Fibroblast of gingiva (primary cell): ENCODE data around the gene SLC2A6.
A peak's percentile ranks its signal among the peaks of the same experiment; 100 is the strongest.

Experiments used
- DNase-seq: peaks from one replicate; pipeline ENCODE4 v3.0.0-alpha.2; 2011; ENCODE audit warnings: low read depth

Gene SLC2A6

DNA sequence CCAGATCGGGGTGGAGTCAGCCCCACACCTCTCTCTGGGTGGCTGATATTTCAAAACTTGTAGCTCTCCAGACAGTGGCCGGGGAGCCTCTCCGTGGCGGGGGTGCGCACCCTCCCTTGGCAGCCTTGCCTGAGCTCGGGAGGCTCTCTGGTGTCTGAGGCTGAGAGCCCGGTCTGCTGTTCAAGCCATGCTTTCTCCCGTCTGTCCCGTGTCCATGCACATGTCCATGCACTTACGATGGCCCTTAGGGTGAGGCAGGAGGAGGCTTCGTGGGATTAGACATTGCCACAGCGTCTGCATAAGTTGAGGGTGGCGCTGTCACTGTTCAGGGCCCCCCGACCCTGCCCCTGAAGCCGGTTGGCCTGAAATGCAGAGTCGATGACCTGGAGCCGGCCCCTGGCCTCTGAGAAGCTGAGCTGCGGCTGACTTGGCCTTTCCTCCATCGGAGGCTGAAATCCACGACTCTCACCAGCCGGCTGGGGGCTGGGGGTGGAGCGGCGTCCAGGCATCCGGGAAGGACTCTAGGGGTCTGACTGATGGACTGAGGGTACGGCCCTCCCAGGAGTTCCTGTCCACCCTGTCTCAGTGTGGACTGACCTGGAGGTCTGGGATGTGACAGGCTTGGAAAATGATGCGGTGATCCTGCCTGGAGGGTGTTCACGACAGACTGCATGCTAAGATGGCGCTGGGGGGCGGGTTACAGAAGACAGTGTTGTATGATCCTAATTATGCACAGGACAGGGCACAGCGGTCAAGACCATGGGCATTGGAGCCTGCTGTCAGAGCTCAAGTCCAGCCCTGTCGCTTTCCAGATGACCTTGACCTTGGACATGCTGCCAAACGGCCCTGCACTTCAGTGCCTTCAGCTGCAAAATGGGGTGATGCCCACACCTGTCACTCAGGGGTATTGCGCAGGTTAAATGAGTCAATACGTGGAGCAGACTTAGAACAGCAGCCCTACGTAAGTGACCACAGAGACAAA, 18.3 kb upstream of the SLC2A6 start:
- no peak for DNase-seq

GRCh38 chr9:133495327-133496293, 16.7 kb upstream of the SLC2A6 start:
- DNase-seq = no peak

DNA sequence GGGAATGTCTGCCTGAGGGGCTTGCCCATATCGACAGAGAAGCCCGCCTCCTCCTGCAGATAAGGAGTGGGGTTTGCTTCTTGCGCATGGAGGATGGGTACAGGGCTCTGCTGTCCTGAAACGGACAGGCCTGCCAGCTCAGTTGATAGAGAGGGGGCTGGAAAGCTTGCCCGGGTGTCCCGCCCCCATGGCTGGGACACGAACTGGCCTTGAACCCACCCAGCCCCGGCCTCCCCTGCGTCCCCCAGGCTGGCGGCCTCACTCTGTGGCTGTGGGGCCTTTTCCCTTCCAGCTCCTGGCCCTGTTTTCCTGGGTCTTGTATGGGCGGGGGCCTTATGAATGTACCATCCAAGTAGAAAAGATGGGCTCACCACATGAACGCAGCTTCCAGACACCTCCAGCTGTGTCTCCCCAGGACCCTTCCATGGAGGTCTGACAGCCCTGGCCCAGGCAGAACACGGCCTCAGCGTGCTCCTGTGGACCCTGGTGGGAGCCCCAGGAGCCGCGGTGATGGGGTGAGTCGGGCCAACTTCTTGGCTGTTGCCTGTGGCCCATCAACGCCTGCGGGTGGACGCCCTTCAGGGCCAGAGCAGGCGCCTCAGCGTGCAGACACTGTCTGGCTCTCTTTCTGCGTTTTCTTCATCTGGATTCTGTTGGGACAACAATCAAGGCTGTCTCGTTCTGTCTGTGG, 15.9 kb upstream of the SLC2A6 start:
- no peak for DNase-seq

DNA sequence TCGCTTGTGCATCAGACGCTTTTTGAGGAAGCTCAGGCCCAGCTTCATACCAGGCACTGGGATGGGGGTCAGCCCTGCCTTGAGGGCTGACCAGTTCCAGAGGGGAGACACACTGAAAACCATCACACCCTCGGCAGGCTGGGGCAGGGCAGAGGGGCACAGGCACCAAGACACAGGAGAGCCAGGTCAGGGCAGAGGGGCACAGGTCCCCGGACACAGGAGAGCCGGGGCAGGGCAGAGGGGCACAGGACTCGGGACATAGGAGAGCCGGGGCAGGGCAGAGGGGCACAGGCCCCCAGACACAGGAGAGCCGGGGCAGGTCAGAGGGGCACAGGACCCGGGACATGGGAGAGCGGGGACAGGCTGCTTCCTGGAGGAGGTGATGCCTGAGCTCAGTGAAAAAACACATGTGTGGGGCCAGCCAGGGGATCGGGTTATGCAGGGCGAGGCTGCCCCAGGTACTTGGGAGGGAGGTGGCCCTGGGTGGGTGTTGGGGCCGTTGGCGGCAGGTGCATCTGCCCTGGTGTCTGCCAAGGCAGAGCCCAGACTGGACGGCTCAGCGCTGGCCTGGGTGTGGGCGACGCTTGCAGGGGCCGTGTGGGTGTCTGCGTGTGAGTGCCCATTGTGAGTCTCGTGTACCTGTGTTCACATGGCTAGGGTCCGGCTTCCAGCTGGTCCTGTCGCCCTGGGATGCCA, 15.1 kb upstream of the SLC2A6 start:
- no peak for DNase-seq

DNA sequence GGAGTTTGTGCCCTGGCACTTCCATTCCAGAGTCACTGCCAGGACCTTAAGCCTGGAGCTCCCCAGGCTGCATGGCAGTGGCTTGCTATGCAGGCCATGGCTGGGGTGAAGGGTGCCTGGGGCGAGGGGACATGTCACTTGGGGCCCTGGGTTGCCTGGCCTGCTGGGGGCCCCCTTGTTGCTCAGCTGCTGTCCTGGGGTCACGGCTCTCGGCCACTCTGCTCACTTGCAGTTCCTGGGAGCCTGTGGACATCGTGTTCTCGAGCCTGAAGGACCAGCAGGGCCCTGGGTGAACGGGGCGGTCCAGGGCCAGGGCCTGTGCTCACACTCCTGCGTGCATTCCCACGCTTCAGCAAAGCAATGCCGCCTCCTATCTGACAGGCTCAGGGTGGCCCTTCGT, 14.5 kb upstream of the SLC2A6 start:
- DNase-seq = no peak

DNA sequence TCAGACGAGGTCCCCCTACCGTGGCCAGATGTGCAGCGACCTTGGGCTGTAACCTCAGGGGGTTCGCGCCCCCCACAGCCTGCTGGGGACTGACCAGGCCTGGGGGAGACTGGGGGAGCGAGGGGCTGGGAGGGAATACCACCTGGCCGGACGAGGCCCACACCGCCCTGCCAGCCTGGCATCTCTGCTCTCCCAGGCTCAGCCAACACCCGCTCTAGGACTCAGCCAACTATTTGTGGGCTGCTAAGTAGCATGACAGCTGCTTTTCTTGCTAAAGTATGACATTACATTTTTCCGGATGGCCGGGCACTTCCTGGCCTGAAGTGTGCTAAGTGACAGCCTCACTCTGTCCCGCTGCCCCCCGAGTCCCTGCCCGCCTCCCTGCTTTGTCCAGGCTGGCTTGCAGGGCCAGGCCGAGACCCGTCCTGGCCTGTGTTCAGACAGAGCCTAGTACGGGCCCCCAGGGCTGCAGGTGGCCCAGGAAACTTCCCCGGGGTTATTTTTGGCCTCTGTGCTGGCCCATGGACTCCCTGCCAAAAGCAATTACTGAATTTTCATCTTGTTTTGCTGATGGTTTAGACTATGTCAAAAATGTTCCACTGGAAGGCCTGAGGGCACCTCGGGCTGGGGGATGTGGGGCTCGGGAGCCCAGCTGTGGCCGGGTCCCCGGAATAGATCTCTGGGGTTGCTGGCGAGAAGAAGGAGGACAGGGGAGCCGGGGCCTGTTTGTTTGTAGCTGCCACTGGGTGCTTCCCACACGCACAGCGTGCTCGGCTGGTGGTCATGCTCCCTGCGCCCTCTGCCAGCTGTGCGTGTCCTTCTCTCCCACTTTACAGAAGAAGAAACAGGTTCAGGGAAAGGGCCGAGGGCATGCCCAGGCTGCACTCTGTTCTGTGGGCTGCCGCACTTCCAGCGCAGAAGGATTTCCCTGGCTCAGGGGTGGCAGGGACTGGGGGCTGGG, 13.4 kb upstream of the SLC2A6 start:
- peak; percentile 31 for DNase-seq

DNA sequence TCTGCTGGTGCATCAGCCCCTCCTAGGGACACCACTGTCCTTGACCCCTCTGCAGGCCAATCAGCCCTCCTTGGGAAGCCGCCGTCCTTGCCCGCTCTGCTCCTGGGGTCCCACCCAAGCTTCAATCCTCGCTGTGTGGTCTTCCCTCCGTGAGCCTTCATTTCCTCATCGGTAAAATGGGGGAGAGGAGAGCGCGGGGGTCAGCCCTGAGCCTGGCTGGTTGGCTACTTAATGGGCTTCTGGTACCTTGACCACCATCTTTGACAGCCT, 12.7 kb upstream of the SLC2A6 start:
- DNase-seq = no peak

GRCh38 chr9:133490865-133491655, 12.2 kb upstream of the SLC2A6 start:
- DNase-seq = no peak

DNA sequence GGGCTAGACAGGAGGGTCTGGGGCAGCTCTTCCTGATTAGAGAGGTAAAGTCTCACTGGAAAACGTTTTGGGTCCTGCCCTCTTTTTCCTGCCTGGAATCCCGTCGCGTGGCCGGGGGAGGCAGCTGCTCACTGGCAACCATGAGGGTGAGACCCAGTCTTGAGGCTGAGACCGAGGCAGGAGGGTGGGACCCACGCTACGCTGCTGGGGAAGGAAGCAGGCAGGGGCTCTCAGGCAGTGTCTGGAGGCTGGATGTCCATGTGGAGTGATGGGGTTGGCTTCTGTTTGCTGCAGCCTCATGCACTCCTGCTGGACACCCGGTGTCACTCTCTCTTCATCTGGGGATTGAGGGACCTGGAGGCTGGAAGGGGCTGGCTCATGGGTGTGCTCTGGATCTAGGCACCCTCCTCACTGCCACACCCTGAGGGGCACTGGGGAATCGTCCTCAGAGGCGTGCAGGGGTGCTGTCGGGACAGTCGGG, 11.3 kb upstream of the SLC2A6 start:
- DNase-seq = no peak

- DNase-seq = no peak
Observed at GRCh38 chr9:133489253-133490190, 10.6 kb upstream of the SLC2A6 start.

- no peak for DNase-seq
Observed at GRCh38 chr9:133488686-133489252, 9.9 kb upstream of the SLC2A6 start.

DNA sequence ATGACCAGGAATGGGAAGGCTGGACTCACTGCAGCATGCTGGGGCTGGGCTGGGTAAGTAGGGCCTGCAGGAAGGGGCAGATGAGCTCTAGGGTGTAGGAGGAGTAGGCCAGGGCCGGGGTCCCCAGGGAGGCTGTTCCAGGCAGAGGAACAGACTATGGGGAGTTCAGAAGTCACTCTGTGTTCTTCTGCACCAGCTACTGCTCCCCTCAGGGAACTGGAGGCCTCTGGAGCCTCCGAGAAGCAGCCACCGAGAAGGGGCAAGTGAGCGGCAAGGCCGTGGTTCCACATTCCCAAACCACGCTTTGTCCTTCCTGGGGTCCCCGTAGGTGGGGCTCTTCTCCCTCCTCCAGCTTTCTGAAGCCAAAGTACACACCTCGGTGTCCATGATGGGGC, 8.4 kb upstream of the SLC2A6 start:
- DNase-seq = no peak

- no peak for DNase-seq
Observed at GRCh38 chr9:133485531-133486260, 6.8 kb upstream of the SLC2A6 start.

DNA sequence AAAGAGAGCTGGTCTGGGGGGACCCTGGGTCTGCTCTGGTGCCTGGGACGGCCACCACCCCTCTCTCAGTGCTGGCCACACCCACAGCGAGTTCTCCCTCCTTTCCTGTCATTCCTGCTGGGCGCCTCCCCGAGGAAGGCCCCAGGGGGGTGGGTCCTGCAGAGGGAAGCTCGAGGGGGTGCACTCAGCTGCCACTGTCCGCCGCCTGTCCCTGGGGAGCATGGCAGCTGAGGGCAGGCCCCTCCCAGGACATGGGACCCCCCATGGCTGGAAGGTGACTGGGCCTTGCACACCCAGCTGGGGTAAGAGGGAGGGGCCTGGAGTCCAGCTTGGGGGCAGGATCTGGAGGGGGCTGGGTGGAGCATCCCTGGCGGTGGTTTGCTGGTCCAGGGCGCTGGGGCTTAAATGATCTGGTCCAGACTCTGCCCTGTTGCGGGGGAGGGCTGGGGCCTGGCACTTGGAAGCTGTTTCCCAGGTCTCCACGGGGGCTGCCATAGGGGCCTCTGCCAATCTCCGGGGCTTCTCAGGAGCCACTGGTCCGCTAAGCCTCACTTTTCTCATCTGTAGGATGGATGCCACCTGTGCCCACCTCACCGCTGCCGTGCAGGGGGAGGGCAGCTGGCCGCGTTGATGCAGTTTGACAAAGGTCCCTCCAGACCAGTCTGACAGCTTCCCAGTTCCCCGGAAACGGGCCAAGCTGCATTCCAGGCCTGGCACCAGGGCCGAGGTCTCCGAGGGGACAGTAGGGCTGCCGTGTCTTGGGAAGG, 6.0 kb upstream of the SLC2A6 start:
- DNase-seq = no peak

GRCh38 chr9:133483611-133484010, 4.7 kb upstream of the SLC2A6 start:
- DNase-seq = no peak

- peak; percentile 21 for DNase-seq
Observed at GRCh38 chr9:133477992-133478850, 678 bp downstream of the SLC2A6 start.
